Tibial nerve (tissue), 3 donors: Measurements from ENCODE around the gene TFG.

Source experiments
- CTCF ChIP-seq, 5 experiments: fragments of 200-600 bp in 3 of 5; fragments of 450-650 bp in 2 of 5; sonication (generic) in 3 of 5; IDR thresholded peaks; one replicate each; pipeline ENCODE4 v1.5.1; 2016 to 2019; ENCODE audit warnings: antibody characterized with exemption in 5 of 5, mild to moderate bottlenecking in 3 of 5, moderate library complexity in 2 of 5
- POLR2A ChIP-seq, 2 donors: fragments of 450-650 bp; IDR thresholded peaks; one replicate each; pipeline ENCODE4 v1.6.1; 2017; ENCODE audit warnings: antibody characterized with exemption in 2 of 2, mild to moderate bottlenecking in 2 of 2, moderate library complexity in 2 of 2

GRCh38 chr3:100715176-100715575 is 5.9 kb downstream of the TFG start:
- TF ChIP-seq POLR2A (IDR thresholded peaks at IDR 0.05) (no peak), CTCF (IDR thresholded peaks at IDR 0.05) (no peak)
